Activated CD8-positive, alpha-beta T cell treated with anti-CD3 and anti-CD28 coated beads for 36 hours (primary cell): ENCODE results near the gene LGR6. TPM values are rescaled to one million over a fixed set of nuclear protein-coding genes. Genes with fewer than 3 reads are reported as not detected.

ENCODE experiments used
- ATAC-seq: fragments of 200-7000 bp; cut with Tn5 transposase; one replicate; pipeline ENCODE4 v1.10.0; 2021; ENCODE audit warnings: mild to moderate bottlenecking, moderate library complexity
- CTCF ChIA-PET: fragments of 350-600 bp; sonication (Branson Sonifier 250); formaldehyde crosslinking; loops from one replicate; lab custom pipeline; 2021; ENCODE audit warnings: antibody characterized with exemption; lab: Charles Lee
- POLR2A ChIA-PET: fragments of 350-600 bp; sonication (Branson Sonifier 250); formaldehyde crosslinking; loops from one replicate; lab custom pipeline; 2021; ENCODE audit warnings: antibody characterized with exemption; lab: Charles Lee
- DNase-seq: peaks from one replicate; pipeline ENCODE4 v3.0.0-alpha.2; 2020
- H3K27ac Mint-ChIP-seq: one replicate; pipeline ENCODE4 v1.8.0; 2021; ENCODE audit warnings: mild to moderate bottlenecking, mixed read lengths
- H3K27me3 Mint-ChIP-seq: one replicate; pipeline ENCODE4 v1.8.0; 2021; ENCODE audit warnings: mixed read lengths
- H3K36me3 Mint-ChIP-seq: one replicate; pipeline ENCODE4 v1.8.0; 2021; ENCODE audit warnings: low read depth, mixed read lengths
- H3K4me1 Mint-ChIP-seq: one replicate; pipeline ENCODE4 v1.8.0; 2021; ENCODE audit warnings: low read depth, mixed read lengths
- H3K4me3 Mint-ChIP-seq: one replicate; pipeline ENCODE4 v1.8.0; 2021; ENCODE audit warnings: mild to moderate bottlenecking, moderate library complexity, mixed read lengths
- H3K9me3 Mint-ChIP-seq: one replicate; pipeline ENCODE4 v1.8.0; 2021; ENCODE audit warnings: mixed read lengths
- CTCF ChIP-seq: fragments of 200-600 bp; IDR thresholded peaks from one replicate; pipeline ENCODE4 v1.8.0; 2022; ENCODE audit warnings: antibody characterized with exemption, mild to moderate bottlenecking
- intact Hi-C: fragments of 100-400 bp; cut with micrococcal nuclease; formaldehyde crosslinking; loops from one replicate; pipeline ENCODE4 v1.10.0; 2022
- total RNA-seq, 2 experiments: library from RNA; stranded (reverse); gene quantifications; one replicate each; pipeline ENCODE4 v1.2.3, GENCODE V29; 2021

The LGR6 gene
- total RNA-seq, 2 experiments from 2014 or later = 0.34 TPM

- intact Hi-C loops = no loop called here
- POLR2A ChIA-PET = no interaction called here
- no peak for ATAC-seq
Measured at GRCh38 chr1:202365092-202365815, 171.7 kb downstream of the LGR6 start.

GRCh38 chr1:202367271-202367670 is 173.7 kb downstream of the LGR6 start:
- intact Hi-C loops = no loop called here
- DNase-seq (no peak), ATAC-seq (no peak)
- no peaks in the 10 kb centered on the region for H3K36me3 Mint-ChIP-seq
- H3K27me3 Mint-ChIP-seq = no peaks in the 10 kb centered on the region
- no peaks in the 10 kb centered on the region for H3K4me1 Mint-ChIP-seq
- ChIA-PET CTCF (interaction anchor here (0.9 kb wide), 1 partner anchor 52 kb away, joined by 4 read pairs; no protein-coding TSS in a partner anchor), POLR2A (no interaction called here)
- no peak overlapping the region for H3K27ac Mint-ChIP-seq
- H3K4me3 Mint-ChIP-seq = no peak overlapping the region
- no peak for TF ChIP-seq CTCF
- H3K9me3 Mint-ChIP-seq = peaks cover 1% of the 10 kb centered on the region

More at GRCh38 chr1:202365092-202365815, 171.7 kb downstream of the LGR6 start:
- Mint-ChIP-seq H3K27me3 (no peaks in the 10 kb centered on the region), H3K27ac (no peak overlapping the region), H3K36me3 (no peaks in the 10 kb centered on the region), H3K9me3 (peaks cover 1% of the 10 kb centered on the region), H3K4me1 (peaks cover 2% of the 10 kb centered on the region), H3K4me3 (no peak overlapping the region)
- no peak for TF ChIP-seq CTCF
- CTCF ChIA-PET = no interaction called here
- no peak for DNase-seq

Other genes starting within 250 kb of the LGR6 start
- gene LMOD1, start 247.3 kb upstream of the LGR6 start, total RNA-seq = not detected
- 10 to 100 TPM; 75.8 to 76.8 TPM for gene TIMM17A, start 238.3 kb upstream of the LGR6 start, total RNA-seq
- 10 to 100 TPM; 37.8 to 39.5 TPM for gene RNPEP, start 211.2 kb upstream of the LGR6 start, total RNA-seq
- gene ELF3, start 183.2 kb upstream of the LGR6 start, total RNA-seq = under 1 TPM; 0.25 to 0.27 TPM
- gene GPR37L1, start 70.9 kb upstream of the LGR6 start, total RNA-seq = not detected
- gene ARL8A, start 49.1 kb upstream of the LGR6 start, total RNA-seq = 10 to 100 TPM; 25.8 to 33.7 TPM
- 100 to 1,000 TPM; 195 to 200 TPM for gene PTPN7, start 33.2 kb upstream of the LGR6 start, total RNA-seq
- gene UBE2T, start 148.1 kb downstream of the LGR6 start, total RNA-seq = 100 to 1,000 TPM in 1 of 2 experiments, 10 to 100 TPM in 1; 99.8 to 102 TPM
- 10 to 100 TPM; 13.0 to 14.1 TPM for gene PPP1R12B, start 154.9 kb downstream of the LGR6 start, total RNA-seq